RWPE2 (cell line): Measurements from ENCODE around the gene RAB3A.

ENCODE experiments used
- ATAC-seq: fragments of 200-7000 bp; cut with Tn5 transposase; 3 replicates; pipeline ENCODE4 v1.9.1; 2021; ENCODE audit warnings: low read depth
- DNase-seq: peaks from one replicate; pipeline ENCODE4 v3.0.0-alpha.2; 2020; ENCODE audit warnings: low spot score
- H3K27ac ChIP-seq: fragments of 450-650 bp; 2 replicates; pipeline ENCODE4 v1.5.1; 2017; ENCODE audit warnings: mild to moderate bottlenecking; ENCODE audit not compliant: poor library complexity, severe bottlenecking
- H3K27me3 ChIP-seq: fragments of 250-450 bp; sonication (Bioruptor Pico); 2 replicates; pipeline ENCODE4 v1.5.1; 2021; ENCODE audit warnings: mild to moderate bottlenecking, moderate library complexity; ENCODE audit not compliant: insufficient read depth, poor library complexity, severe bottlenecking
- H3K36me3 ChIP-seq: fragments of 250-450 bp; sonication (Bioruptor Pico); 2 replicates; pipeline ENCODE4 v1.5.1; 2020; ENCODE audit warnings: low read depth, mild to moderate bottlenecking, moderate library complexity
- H3K4me1 ChIP-seq: fragments of 250-450 bp; sonication (Bioruptor Pico); 2 replicates; pipeline ENCODE4 v1.5.1; 2021; ENCODE audit warnings: mild to moderate bottlenecking, moderate library complexity; ENCODE audit not compliant: insufficient read depth, poor library complexity, severe bottlenecking
- H3K4me3 ChIP-seq: fragments of 250-450 bp; sonication (Bioruptor Pico); 2 replicates; pipeline ENCODE4 v1.5.1; 2021; ENCODE audit warnings: mild to moderate bottlenecking, moderate library complexity; ENCODE audit not compliant: severe bottlenecking
- H3K9me3 ChIP-seq: fragments of 250-450 bp; sonication (Bioruptor Pico); 2 replicates; pipeline ENCODE4 v1.5.1; 2021; ENCODE audit warnings: mild to moderate bottlenecking, moderate library complexity; ENCODE audit not compliant: severe bottlenecking
- CTCF ChIP-seq: fragments of 450-650 bp; IDR thresholded peaks from one replicate; pipeline ENCODE4 v1.5.1; 2017; ENCODE audit warnings: mild to moderate bottlenecking, moderate library complexity; ENCODE audit not compliant: poor library complexity, severe bottlenecking

The RAB3A gene

DNA sequence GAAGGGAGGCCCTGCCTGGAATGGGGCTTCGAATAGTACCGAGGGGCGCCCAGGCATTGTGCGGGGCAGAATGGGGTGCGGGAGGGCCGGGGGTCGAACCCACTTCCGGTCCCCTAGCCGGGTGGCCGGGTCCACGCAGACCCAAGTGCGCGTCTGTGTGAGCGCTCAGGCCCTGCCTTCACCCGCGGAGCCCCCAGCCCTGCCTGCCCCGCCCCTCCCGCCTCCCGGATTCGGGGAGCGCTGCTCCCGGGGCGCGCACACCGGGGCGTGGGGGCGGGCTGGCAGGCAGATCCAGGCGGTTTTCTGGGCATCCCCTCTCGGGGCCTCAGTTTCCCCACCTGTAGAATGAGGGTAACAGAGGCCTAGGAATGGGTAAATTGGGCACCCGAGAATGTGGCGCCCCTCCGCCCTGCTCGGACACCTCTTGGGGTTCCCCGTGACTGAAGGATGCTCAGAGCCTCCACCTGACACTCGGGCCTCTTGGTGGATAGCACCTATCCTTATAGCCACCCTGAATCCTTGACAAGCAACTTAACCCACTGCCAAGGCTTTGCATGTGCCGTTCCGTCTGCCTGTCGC, 50.2 kb downstream of the RAB3A start:
- H3K4me1 ChIP-seq = peaks cover 18% of the 10 kb centered on the region
- H3K36me3 ChIP-seq = peaks cover 7% of the 10 kb centered on the region; the same call in 1 of the 2 replicates
- peak overlapping the region; percentile 86 for H3K27ac ChIP-seq
- no peaks in the 10 kb centered on the region for H3K9me3 ChIP-seq
- peak overlapping the region; percentile 74 for H3K4me3 ChIP-seq
- no peak for TF ChIP-seq CTCF
- H3K27me3 ChIP-seq = no peaks in the 10 kb centered on the region
- DNase-seq = no peak
- no peak for ATAC-seq

GRCh38 chr19:18152817-18153555, 50.9 kb downstream of the RAB3A start, which contains the start of gene PIK3R2:
PIK3R2 (plus strand) TSS chr19:18153163; CDS start chr19:18155880, 2,717 bp downstream.
- DNase-seq = peak; percentile 98
- H3K36me3 ChIP-seq = peaks cover 7% of the 10 kb centered on the region; the same call in 1 of the 2 replicates
- no peaks in the 10 kb centered on the region for H3K9me3 ChIP-seq
- H3K27ac ChIP-seq = peak within 1 kb of the TSS; percentile 86
- H3K4me1 ChIP-seq = peaks cover 16% of the 10 kb centered on the region
- TF ChIP-seq CTCF = peak; percentile 46
- peak; percentile 86 for ATAC-seq
- peak within 1 kb of the TSS; percentile 74 for H3K4me3 ChIP-seq
- H3K27me3 ChIP-seq = no peaks in the 10 kb centered on the region

- ATAC-seq (peak; percentile 59), DNase-seq (peak; percentile 92)
- Histone ChIP-seq H3K4me1 (peaks cover 10% of the 10 kb centered on the region), H3K27me3 (no peaks in the 10 kb centered on the region), H3K36me3 (peaks cover 7% of the 10 kb centered on the region; the same call in 1 of the 2 replicates), H3K9me3 (no peaks in the 10 kb centered on the region), H3K4me3 (peak overlapping the region; percentile 74), H3K27ac (peak overlapping the region; percentile 86)
- peak; percentile 74 for TF ChIP-seq CTCF
Observed at GRCh38 chr19:18152442-18152816, 51.4 kb downstream of the RAB3A start.

GRCh38 chr19:18150776-18151624, 52.8 kb downstream of the RAB3A start:
- H3K9me3 ChIP-seq = no peaks in the 10 kb centered on the region
- no peak overlapping the region for H3K27ac ChIP-seq
- H3K4me3 ChIP-seq = no peak overlapping the region
- peaks cover 2% of the 10 kb centered on the region for H3K4me1 ChIP-seq
- no peaks in the 10 kb centered on the region for H3K27me3 ChIP-seq
- no peak for ATAC-seq
- H3K36me3 ChIP-seq = peaks cover 1% of the 10 kb centered on the region; the same call in 1 of the 2 replicates
- no peak for DNase-seq
- TF ChIP-seq CTCF = no peak
